Measurements from ENCODE around the gene ANAPC16. TPM values are rescaled to one million over a fixed set of nuclear protein-coding genes. Genes with fewer than 3 reads are reported as not detected.
"Not testable (repeated sequence)": the region's sequence is repeated elsewhere in the genome, so short reads cannot be mapped to it uniquely, and the experiment has no call there.

The ANAPC16 gene
- total RNA-seq, 1 experiment from 2014 or later: 27.2 TPM

DNA sequence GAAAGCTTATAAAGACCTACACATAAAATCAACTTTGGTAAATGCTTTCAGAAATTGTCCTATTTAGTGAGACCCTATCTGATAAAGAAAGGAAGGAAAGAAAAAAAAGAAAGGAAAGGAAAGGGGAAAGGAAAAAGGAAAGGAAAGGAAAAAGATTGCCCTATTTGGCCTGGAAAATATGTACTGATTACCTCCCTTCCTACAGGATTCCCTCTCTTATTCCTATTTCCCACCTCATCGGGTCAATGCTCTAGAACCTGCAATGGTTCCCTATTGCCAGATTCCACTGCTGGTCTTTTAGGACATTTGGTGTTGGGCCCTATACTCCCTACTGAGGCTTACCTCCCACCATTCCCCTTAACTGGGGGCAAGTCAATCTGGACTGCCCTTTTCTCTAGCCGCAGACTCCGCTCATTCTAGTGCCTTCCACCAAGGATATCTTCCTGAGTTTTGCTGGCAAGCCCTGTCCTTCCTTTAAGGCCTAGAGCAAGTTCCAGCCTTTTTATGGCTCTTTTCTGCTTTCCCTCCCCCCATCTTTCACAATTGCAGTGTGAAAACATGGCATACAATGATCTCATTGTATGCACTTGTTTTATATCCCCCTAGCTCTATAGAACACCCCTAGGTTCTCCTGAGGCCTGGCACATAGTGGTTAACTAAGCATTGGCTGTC is 62.3 kb downstream of the ANAPC16 start:
- DNase-seq (ENCODE audit: low read depth): no peak

DNA sequence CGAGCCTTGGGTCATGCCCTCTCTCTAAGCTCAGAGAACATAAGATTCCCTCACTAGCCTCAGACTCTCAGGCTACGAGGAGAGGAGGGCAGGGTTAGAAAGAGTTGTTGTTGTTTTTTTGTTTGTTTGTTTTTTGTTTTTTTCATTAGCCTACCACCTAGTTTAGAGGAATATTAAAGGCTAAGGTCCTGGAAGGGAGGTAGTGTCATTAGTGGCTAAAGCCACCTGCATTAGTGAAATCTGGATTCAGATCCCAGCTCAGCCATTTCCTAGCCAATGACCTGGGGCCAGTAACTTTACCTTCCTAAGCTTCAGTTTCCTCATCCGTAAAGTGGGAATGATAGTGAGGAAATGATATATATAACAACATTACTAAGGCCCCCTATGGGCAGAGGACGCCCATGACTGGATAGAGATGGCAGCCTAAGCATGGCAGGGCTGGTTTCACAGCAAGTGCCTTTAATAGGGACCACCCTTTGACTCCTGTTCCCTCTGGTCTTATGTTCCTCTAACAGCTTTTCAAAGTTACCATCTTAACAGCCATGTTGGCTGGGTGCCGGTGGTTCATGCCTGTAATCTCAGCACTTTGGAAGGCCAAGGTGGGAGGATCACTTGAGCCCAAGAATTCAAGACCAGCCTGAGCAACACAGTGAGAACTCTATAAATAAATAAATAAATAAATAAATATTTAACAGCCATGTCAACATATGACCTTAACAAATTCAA is 63.0 kb downstream of the ANAPC16 start:
- DNase-seq (ENCODE audit: low read depth): no peak

DNA sequence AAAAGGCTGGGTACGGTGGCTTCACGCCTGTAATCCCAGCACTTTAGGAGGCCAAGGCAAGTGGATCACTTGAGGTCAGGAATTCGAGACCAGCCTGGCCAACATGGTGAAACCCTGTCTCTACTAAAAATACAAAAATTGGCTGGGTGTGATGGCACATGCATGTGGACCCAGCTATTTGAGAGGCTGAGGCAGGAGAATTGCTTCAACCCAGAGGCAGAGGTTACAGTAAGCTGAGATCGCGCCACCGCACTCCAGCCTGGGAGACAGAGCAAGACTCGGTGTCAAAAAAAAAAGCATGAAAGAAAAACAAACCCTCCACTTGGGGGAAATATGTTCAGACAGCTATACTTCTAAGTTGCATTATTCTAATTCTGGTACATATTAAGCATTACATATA is 63.8 kb downstream of the ANAPC16 start:
- not testable (repeated sequence) for DNase-seq (ENCODE audit: low read depth)

DNA sequence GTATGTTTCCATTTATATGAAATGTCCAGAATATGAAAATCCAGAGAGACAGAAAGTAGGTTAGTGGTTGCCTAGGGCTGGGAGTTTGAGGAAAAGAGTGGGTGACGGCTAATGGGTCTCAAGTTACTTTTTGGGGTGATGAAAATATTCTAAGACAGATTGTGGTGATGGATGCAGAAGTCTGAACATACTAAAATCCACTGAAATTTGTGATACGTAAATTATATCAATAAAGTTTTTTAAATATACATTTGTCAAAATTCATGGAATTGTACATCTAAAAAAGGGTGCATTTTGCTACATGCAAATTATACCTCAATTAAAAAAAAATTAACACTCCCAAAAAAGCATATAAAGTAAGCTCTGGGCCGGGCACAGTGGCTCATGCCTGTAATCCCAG is 67.3 kb downstream of the ANAPC16 start:
- no peak for DNase-seq (ENCODE audit: low read depth)

Other genes with a start within 250 kb of the ANAPC16 start
- 0.29 TPM in 1 of 2 replicates, not detected in the other for gene SPOCK2, start 127.5 kb upstream of the ANAPC16 start, total RNA-seq (2014; rRNA removed; shearing (Covaris generic))
- gene ASCC1, start 264 bp downstream of the ANAPC16 start, total RNA-seq (2014; rRNA removed; shearing (Covaris generic)): 16.5 and 24.6 TPM in 2 replicates
- gene DDIT4, start 57.9 kb downstream of the ANAPC16 start, total RNA-seq (2014; rRNA removed; shearing (Covaris generic)): 12.8 and 14.5 TPM in 2 replicates
- 16.9 and 20.2 TPM in 2 replicates for gene DNAJB12, start 138.9 kb downstream of the ANAPC16 start, total RNA-seq (2014; rRNA removed; shearing (Covaris generic))

All from Daoy (cell line).